HG03135 (cell line): ENCODE data around the gene TAF6.

Experiments used
- ATAC-seq: cut with Tn5 transposase; IDR thresholded peaks from one replicate; pipeline ENCODE4 v1.9.1; 2021; ENCODE audit warnings: mild to moderate bottlenecking, moderate library complexity; ENCODE audit not compliant: unreplicated experiment

Gene TAF6

GRCh38 chr7:100075418-100075817 lies 43.7 kb downstream of the TAF6 start:
- ATAC-seq: no peak

- no peak for ATAC-seq
Observed at GRCh38 chr7:100074841-100075240, 44.3 kb downstream of the TAF6 start.

- no peak for ATAC-seq
Observed at GRCh38 chr7:100072462-100072861, 46.7 kb downstream of the TAF6 start.

- no peak for ATAC-seq
Observed at GRCh38 chr7:100071018-100071723, 48.0 kb downstream of the TAF6 start.

- ATAC-seq: no peak
Observed at GRCh38 chr7:100069991-100070390, 49.2 kb downstream of the TAF6 start.

- ATAC-seq: no peak
Observed at GRCh38 chr7:100066953-100067352, 52.2 kb downstream of the TAF6 start.

DNA sequence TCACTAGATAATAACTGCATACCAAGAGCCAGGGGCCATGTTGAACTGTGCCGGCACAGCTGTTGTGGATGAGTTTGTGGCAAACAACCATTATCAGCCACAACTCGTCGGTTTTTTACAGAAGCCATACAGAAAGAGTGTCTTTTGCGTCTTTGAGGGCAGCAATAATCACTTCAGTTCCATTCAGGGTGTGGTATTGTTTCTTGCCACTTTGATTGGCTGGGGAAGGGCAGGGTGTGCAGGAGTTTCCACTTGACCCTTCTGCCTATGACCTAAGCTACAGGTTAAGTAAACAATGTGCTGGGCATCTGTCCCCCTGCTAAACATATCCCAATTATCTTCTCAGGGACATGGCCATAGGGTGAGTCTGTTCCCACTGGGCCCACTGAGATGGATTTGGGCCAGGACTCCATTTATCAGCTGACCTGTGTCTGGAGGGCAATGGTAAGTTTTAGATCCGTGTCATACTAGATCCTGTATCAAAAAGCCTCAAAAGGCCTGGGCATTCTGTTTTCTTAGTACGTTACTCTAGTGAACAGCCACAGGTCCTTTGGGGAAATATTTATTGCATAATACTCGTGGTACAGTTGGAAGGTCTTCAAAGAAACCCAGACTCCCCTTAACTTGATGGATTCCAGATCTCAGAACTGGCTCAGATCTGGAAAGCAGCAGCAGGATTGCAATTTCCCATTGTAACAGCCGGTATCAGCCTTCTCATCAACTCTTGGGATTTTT lies 53.5 kb downstream of the TAF6 start:
- no peak for ATAC-seq

DNA sequence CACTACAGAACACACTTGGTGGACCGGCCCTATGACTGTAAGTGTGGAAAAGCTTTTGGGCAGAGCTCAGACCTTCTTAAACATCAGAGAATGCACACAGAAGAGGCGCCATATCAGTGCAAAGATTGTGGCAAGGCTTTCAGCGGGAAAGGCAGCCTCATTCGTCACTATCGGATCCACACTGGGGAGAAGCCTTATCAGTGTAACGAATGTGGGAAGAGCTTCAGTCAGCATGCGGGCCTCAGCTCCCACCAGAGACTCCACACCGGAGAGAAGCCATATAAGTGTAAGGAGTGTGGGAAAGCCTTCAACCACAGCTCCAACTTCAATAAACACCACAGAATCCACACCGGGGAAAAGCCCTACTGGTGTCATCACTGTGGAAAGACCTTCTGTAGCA lies 55.0 kb downstream of the TAF6 start:
- ATAC-seq: no peak

- no peak for ATAC-seq
Observed at GRCh38 chr7:100063376-100063775, 55.8 kb downstream of the TAF6 start.

- no peak for ATAC-seq
Observed at GRCh38 chr7:100061518-100062193, 57.5 kb downstream of the TAF6 start.

DNA sequence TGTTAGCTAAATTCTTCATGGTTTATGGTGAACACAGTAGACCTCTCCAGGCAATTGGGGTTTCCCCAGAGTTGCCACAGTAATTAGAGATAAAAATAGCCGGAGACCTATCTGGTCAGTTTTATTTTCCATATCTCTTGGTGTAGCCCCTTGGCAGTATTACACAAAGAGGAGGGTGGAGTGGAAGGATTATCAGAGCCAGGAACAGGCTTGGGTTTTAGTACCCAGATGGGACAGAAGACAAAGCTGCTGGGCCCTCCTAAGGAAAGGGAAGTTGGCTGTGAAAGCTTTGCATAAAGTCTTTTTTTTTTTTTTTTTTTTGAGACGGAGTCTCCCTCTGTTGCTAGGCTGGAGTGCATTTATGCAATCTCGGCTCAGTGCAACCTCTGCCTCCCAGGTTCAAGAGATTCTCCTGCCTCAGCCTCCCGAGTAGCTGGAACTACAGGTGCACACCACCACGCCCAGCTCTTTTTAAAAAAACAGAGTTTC lies 59.9 kb downstream of the TAF6 start:
- no peak for ATAC-seq
